Activated B cell treated with CpG ODN at 0.5 μM for 24 hours (primary cell): ENCODE data around the gene FOXD3. TPM values are rescaled to one million over a fixed set of nuclear protein-coding genes. Genes with fewer than 3 reads are reported as not detected.

Experiments
- ATAC-seq: fragments of 200-7000 bp; cut with Tn5 transposase; one replicate; pipeline ENCODE4 v1.10.0; 2021; ENCODE audit warnings: low read depth, mild to moderate bottlenecking, moderate library complexity
- CTCF ChIA-PET: fragments of 350-600 bp; sonication (Branson Sonifier 250); formaldehyde crosslinking; loops from one replicate; lab custom pipeline; 2021; ENCODE audit warnings: antibody characterized with exemption; lab: Charles Lee
- POLR2A ChIA-PET: fragments of 350-600 bp; sonication (Branson Sonifier 250); formaldehyde crosslinking; loops from one replicate; lab custom pipeline; 2021; ENCODE audit warnings: antibody characterized with exemption; lab: Charles Lee
- DNase-seq: peaks from one replicate; pipeline ENCODE4 v3.0.0; 2022
- H3K27ac Mint-ChIP-seq: one replicate; pipeline ENCODE4 v1.8.0; 2020; ENCODE audit warnings: mixed read lengths
- H3K27me3 Mint-ChIP-seq: one replicate; pipeline ENCODE4 v1.8.0; 2021; ENCODE audit warnings: mixed read lengths
- H3K36me3 Mint-ChIP-seq: one replicate; pipeline ENCODE4 v1.8.0; 2021; ENCODE audit warnings: low read depth, mixed read lengths
- H3K4me1 Mint-ChIP-seq: one replicate; pipeline ENCODE4 v1.8.0; 2021; ENCODE audit warnings: mixed read lengths
- H3K4me3 Mint-ChIP-seq: one replicate; pipeline ENCODE4 v1.8.0; 2020; ENCODE audit warnings: mild to moderate bottlenecking, mixed read lengths
- H3K9me3 Mint-ChIP-seq: one replicate; pipeline ENCODE4 v1.8.0; 2020; ENCODE audit warnings: mixed read lengths
- CTCF ChIP-seq: fragments of 200-600 bp; IDR thresholded peaks from one replicate; pipeline ENCODE4 v1.8.0; 2022; ENCODE audit warnings: antibody characterized with exemption, mild to moderate bottlenecking
- intact Hi-C: fragments of 100-400 bp; cut with micrococcal nuclease; formaldehyde crosslinking; loops from one replicate; pipeline ENCODE4 v1.15.1; 2024
- total RNA-seq: library from RNA; stranded (reverse); gene quantifications from 2 replicates; pipeline ENCODE4 v1.2.3, GENCODE V29; 2022

Gene FOXD3
- total RNA-seq, 1 donor from 2014 or later: not detected

GRCh38 chr1:63276624-63277023 lies 45.7 kb upstream of the FOXD3 start:
- intact Hi-C loops: no loop called here

GRCh38 chr1:63277195-63278192 lies 44.9 kb upstream of the FOXD3 start:
- TF ChIP-seq CTCF: no peak
- CTCF ChIA-PET: no interaction called here
- no peak for DNase-seq
- POLR2A ChIA-PET: no interaction called here
- Mint-ChIP-seq H3K27me3 (peaks cover 13% of the 10 kb centered on the region), H3K9me3 (no peaks in the 10 kb centered on the region), H3K4me1 (no peaks in the 10 kb centered on the region), H3K4me3 (no peak overlapping the region), H3K27ac (no peak overlapping the region), H3K36me3 (no peaks in the 10 kb centered on the region)
- intact Hi-C loops: no loop called here
- no peak for ATAC-seq

More at GRCh38 chr1:63276624-63277023, 45.7 kb upstream of the FOXD3 start:
- H3K9me3 Mint-ChIP-seq: no peaks in the 10 kb centered on the region
- TF ChIP-seq CTCF: no peak
- no peak for DNase-seq
- ChIA-PET POLR2A (no interaction called here), CTCF (no interaction called here)
- no peak overlapping the region for H3K4me3 Mint-ChIP-seq
- H3K27ac Mint-ChIP-seq: no peak overlapping the region
- ATAC-seq: no peak
- peaks cover 13% of the 10 kb centered on the region for H3K27me3 Mint-ChIP-seq
- H3K36me3 Mint-ChIP-seq: no peaks in the 10 kb centered on the region
- no peaks in the 10 kb centered on the region for H3K4me1 Mint-ChIP-seq

- no peak for TF ChIP-seq CTCF
- CTCF ChIA-PET: no interaction called here
- Mint-ChIP-seq H3K36me3 (no peaks in the 10 kb centered on the region), H3K9me3 (no peaks in the 10 kb centered on the region), H3K27me3 (no peaks in the 10 kb centered on the region), H3K4me1 (no peaks in the 10 kb centered on the region), H3K27ac (no peak overlapping the region), H3K4me3 (no peak overlapping the region)
- ATAC-seq: no peak
- intact Hi-C loops: no loop called here
- DNase-seq: no peak
- POLR2A ChIA-PET: interaction anchor here (0.7 kb wide), 1 partner anchor 44 kb away, joined by 5 read pairs; no protein-coding TSS in a partner anchor
Measured at GRCh38 chr1:63281753-63282152, 40.6 kb upstream of the FOXD3 start.

GRCh38 chr1:63289135-63289534 lies 33.2 kb upstream of the FOXD3 start:
- no peak for ATAC-seq
- no peak overlapping the region for H3K27ac Mint-ChIP-seq

More at GRCh38 chr1:63289135-63289534, 33.2 kb upstream of the FOXD3 start:
- DNase-seq: no peak
- H3K27me3 Mint-ChIP-seq: peaks cover 1% of the 10 kb centered on the region
- POLR2A ChIA-PET: no interaction called here
- no peak for TF ChIP-seq CTCF
- H3K36me3 Mint-ChIP-seq: no peaks in the 10 kb centered on the region
- intact Hi-C loops: no loop called here
- H3K4me1 Mint-ChIP-seq: no peaks in the 10 kb centered on the region
- peaks cover 13% of the 10 kb centered on the region for H3K9me3 Mint-ChIP-seq
- CTCF ChIA-PET: no interaction called here
- H3K4me3 Mint-ChIP-seq: no peak overlapping the region
